Measurements from ENCODE around the gene CXCL12. TPM values are rescaled to one million over a fixed set of nuclear protein-coding genes. Genes with fewer than 3 reads are reported as not detected.

The CXCL12 gene
- total RNA-seq, 1 experiment from 2014 or later: not detected

DNA sequence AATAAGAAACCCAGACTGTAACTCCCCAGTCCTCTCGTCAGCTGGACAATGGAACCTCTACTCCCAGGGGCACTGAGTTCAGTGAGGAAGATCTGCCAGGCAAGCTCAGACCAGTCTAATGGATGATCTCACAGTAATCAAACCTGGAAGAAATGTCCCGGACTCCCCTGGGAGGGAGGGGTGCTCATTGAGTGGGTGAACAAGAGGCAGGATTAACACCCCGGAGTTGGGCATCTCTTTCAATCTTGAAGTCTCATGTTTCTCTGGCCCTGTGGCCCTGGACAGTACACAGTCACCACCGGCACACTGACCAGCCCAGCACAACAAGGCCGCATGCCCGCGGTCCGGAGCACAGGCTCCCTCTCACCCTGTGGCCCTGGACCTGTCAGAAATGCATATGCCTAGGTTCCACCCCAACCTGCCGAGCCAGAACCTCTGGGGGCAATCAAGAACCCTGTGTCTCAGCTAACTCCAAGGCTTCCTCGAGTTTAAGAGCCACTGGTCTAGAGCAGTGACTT, 27.8 kb downstream of the CXCL12 start:
- Histone ChIP-seq H3K9me2 (replicated peaks; ENCODE audit: insufficient read depth, low read length) (no peaks in the 10 kb centered on the region), H3K9me3 (ENCODE audit: low read length) (no peaks in the 10 kb centered on the region), H3K79me2 (ENCODE audit: low read length) (no peaks in the 10 kb centered on the region), H3K4me3 (ENCODE audit: low read length) (no peak overlapping the region), H2AFZ (ENCODE audit: low read length) (no peak overlapping the region), H3K4me1 (ENCODE audit: low read length) (peaks cover 4% of the 10 kb centered on the region), H3K9ac (ENCODE audit: low read length) (no peak overlapping the region), H3K27ac (ENCODE audit: low read length) (no peak overlapping the region), H3K4me2 (ENCODE audit: low read depth, low read length, poor library complexity, severe bottlenecking) (no peak overlapping the region), H4K20me1 (ENCODE audit: insufficient read depth, low read depth, low read length) (no peaks in the 10 kb centered on the region), H3K36me3 (ENCODE audit: insufficient read depth, low read length) (no peaks in the 10 kb centered on the region), H3K27me3 (ENCODE audit: low read length) (no peaks in the 10 kb centered on the region)
- DNase-seq: no peak

DNA sequence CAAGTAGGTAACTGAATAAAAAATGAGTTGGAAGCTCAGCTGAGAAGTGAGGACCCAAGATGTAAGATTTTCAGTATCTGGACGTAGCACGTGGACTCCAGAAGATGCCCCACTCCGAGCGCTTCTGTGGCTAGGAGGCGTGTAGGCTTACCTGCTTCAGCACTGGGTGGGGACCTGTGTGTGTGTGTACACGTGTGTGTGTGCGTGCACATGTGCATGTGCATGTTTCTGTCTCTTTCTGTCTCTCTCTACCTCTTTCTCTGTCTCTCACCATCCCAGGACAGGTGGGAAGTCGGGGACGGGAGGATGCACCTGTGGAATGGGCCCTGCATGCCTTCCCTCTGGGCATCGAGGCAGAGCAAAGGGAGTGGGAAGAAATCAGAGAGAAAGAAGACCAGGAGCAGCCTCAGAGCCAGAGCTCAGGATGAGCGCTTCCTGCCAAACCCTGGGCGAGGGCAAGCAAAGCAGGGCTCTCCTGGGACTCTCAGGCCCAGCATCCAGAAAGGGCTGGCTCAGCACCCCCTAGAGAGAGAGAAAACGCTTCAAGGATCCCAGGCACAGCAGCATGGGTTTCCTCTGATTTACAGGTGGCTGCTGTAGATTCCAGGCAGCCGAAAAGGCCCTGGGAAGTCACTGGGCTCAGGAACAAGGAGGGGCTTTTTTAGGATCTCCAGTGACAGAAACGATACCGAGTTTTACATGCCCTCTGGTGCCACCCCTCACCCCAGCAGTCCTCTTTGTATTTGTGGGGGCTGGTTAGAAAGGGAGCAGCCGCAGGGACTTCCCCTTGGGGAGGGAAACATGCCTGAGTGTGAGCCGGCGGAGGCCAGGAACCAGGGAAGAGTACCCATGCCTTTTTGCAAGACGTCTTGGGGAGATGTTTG, 28.5 kb downstream of the CXCL12 start:
- no peak overlapping the region for H3K9ac ChIP-seq (ENCODE audit: low read length)
- no peaks in the 10 kb centered on the region for H3K27me3 ChIP-seq (ENCODE audit: low read length)
- H3K9me3 ChIP-seq (ENCODE audit: low read length): no peaks in the 10 kb centered on the region
- no peak overlapping the region for H3K4me2 ChIP-seq (ENCODE audit: low read depth, low read length, poor library complexity, severe bottlenecking)
- peaks cover 9% of the 10 kb centered on the region for H3K4me1 ChIP-seq (ENCODE audit: low read length)
- no peaks in the 10 kb centered on the region for H4K20me1 ChIP-seq (ENCODE audit: insufficient read depth, low read depth, low read length)
- no peaks in the 10 kb centered on the region for H3K79me2 ChIP-seq (ENCODE audit: low read length)
- H3K9me2 ChIP-seq (replicated peaks; ENCODE audit: insufficient read depth, low read length): no peaks in the 10 kb centered on the region
- no peaks in the 10 kb centered on the region for H3K36me3 ChIP-seq (ENCODE audit: insufficient read depth, low read length)
- DNase-seq: no peak
- no peak overlapping the region for H3K27ac ChIP-seq (ENCODE audit: low read length)
- no peak overlapping the region for H2AFZ ChIP-seq (ENCODE audit: low read length)
- no peak overlapping the region for H3K4me3 ChIP-seq (ENCODE audit: low read length)

DNA sequence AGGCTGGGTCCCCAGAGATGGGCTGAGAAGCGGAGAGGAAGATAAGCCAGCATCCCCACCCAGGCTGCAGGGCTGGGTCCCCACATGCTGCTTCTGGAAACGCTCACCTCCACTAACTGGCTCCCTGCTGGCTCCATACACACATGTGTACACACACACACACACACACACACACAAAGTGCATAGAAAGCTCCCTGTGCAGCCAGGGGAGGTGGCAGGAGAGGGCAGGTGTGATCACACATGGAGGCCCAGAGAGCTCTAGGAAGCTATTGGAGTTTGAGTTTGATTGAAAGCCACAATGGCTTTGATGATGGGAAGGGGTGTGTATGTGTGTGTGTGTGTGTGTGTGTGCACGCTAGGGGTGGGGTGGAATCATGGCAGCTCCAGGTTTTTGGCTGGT, 29.3 kb downstream of the CXCL12 start:
- Histone ChIP-seq H2AFZ (ENCODE audit: low read length) (no peak overlapping the region), H3K27ac (ENCODE audit: low read length) (no peak overlapping the region), H3K27me3 (ENCODE audit: low read length) (no peaks in the 10 kb centered on the region), H3K9me2 (replicated peaks; ENCODE audit: insufficient read depth, low read length) (no peaks in the 10 kb centered on the region), H4K20me1 (ENCODE audit: insufficient read depth, low read depth, low read length) (no peaks in the 10 kb centered on the region), H3K4me2 (ENCODE audit: low read depth, low read length, poor library complexity, severe bottlenecking) (no peak overlapping the region), H3K36me3 (ENCODE audit: insufficient read depth, low read length) (no peaks in the 10 kb centered on the region), H3K79me2 (ENCODE audit: low read length) (no peaks in the 10 kb centered on the region), H3K9me3 (ENCODE audit: low read length) (no peaks in the 10 kb centered on the region), H3K4me1 (ENCODE audit: low read length) (peaks cover 9% of the 10 kb centered on the region), H3K4me3 (ENCODE audit: low read length) (no peak overlapping the region), H3K9ac (ENCODE audit: low read length) (no peak overlapping the region)
- DNase-seq: no peak

DNA sequence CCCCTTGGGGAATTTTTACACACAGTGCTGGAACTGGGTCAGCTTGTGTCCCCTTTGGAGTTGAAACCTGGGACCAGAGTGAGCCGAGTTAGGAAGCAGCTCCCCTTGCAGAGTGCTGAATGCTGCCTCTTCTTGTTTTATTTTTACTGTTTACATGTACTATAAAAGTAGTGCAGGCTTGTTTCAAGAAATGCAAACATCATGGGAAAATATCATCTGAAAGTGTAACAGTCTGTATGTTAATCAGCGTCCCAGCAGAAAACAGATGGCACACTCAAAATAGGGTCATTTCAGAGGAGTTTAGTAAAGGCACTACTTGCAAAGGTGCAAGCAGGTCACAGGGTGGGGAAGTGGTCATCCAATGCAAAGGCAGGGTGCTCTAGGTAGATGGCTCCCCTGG, 30.1 kb downstream of the CXCL12 start:
- no peak for DNase-seq
- no peak overlapping the region for H3K9ac ChIP-seq (ENCODE audit: low read length)
- H3K9me2 ChIP-seq (replicated peaks; ENCODE audit: insufficient read depth, low read length): no peaks in the 10 kb centered on the region
- no peaks in the 10 kb centered on the region for H3K9me3 ChIP-seq (ENCODE audit: low read length)
- peaks cover 9% of the 10 kb centered on the region for H3K4me1 ChIP-seq (ENCODE audit: low read length)
- no peaks in the 10 kb centered on the region for H4K20me1 ChIP-seq (ENCODE audit: insufficient read depth, low read depth, low read length)
- H3K4me2 ChIP-seq (ENCODE audit: low read depth, low read length, poor library complexity, severe bottlenecking): no peak overlapping the region
- no peak overlapping the region for H2AFZ ChIP-seq (ENCODE audit: low read length)
- H3K27me3 ChIP-seq (ENCODE audit: low read length): 0 out of 2 replicates have a peak, but pooled peaks cover 1% of the 10 kb centered on the region
- no peaks in the 10 kb centered on the region for H3K79me2 ChIP-seq (ENCODE audit: low read length)
- no peak overlapping the region for H3K27ac ChIP-seq (ENCODE audit: low read length)
- H3K36me3 ChIP-seq (ENCODE audit: insufficient read depth, low read length): no peaks in the 10 kb centered on the region
- no peak overlapping the region for H3K4me3 ChIP-seq (ENCODE audit: low read length)

DNA sequence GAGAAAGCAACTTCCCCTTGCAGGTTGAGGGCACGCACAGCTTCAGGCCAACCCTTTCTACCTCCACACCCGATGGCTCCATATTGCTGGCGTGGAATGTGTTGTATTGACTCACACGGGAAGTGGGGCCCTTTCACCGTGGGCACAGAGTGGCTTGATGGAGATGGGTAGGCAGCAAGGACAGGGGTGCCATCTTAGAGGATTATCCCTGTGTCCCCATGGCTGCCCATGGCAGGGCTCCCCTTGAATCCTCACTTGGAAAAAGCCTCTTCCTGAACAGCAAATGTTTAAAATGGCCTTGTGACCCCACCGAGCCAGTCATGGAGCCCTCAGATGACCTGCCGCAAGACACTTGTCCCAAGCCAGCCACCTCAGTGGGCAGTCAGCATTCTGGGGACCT, 31.2 kb downstream of the CXCL12 start:
- H2AFZ ChIP-seq (ENCODE audit: low read length): no peak overlapping the region
- no peaks in the 10 kb centered on the region for H3K9me2 ChIP-seq (replicated peaks; ENCODE audit: insufficient read depth, low read length)
- H3K9ac ChIP-seq (ENCODE audit: low read length): no peak overlapping the region
- no peaks in the 10 kb centered on the region for H4K20me1 ChIP-seq (ENCODE audit: insufficient read depth, low read depth, low read length)
- H3K4me1 ChIP-seq (ENCODE audit: low read length): peaks cover 9% of the 10 kb centered on the region
- no peaks in the 10 kb centered on the region for H3K36me3 ChIP-seq (ENCODE audit: insufficient read depth, low read length)
- H3K9me3 ChIP-seq (ENCODE audit: low read length): no peaks in the 10 kb centered on the region
- 0 out of 2 replicates have a peak, but pooled peaks cover 2% of the 10 kb centered on the region for H3K27me3 ChIP-seq (ENCODE audit: low read length)
- no peak overlapping the region for H3K4me3 ChIP-seq (ENCODE audit: low read length)
- no peak overlapping the region for H3K27ac ChIP-seq (ENCODE audit: low read length)
- no peak overlapping the region for H3K4me2 ChIP-seq (ENCODE audit: low read depth, low read length, poor library complexity, severe bottlenecking)
- H3K79me2 ChIP-seq (ENCODE audit: low read length): no peaks in the 10 kb centered on the region
- DNase-seq: no peak

DNA sequence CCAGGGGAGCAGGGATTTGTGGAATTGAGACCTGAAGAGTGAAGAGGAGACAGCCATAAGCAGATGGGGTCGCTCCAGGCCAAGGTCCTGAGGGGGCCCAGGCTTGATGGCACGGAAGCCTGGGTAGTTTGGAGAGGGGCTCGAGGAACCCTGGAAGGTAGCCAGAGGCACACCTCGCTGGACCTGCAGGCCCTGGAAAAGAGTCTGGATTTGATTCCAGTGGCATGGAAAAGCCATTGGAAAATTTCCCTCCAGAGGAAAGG, 31.8 kb downstream of the CXCL12 start:
- no peaks in the 10 kb centered on the region for H3K9me2 ChIP-seq (replicated peaks; ENCODE audit: insufficient read depth, low read length)
- no peak overlapping the region for H3K9ac ChIP-seq (ENCODE audit: low read length)
- H3K4me1 ChIP-seq (ENCODE audit: low read length): peaks cover 9% of the 10 kb centered on the region
- no peak overlapping the region for H2AFZ ChIP-seq (ENCODE audit: low read length)
- no peak overlapping the region for H3K4me3 ChIP-seq (ENCODE audit: low read length)
- no peaks in the 10 kb centered on the region for H3K36me3 ChIP-seq (ENCODE audit: insufficient read depth, low read length)
- H3K27me3 ChIP-seq (ENCODE audit: low read length): 0 out of 2 replicates have a peak, but pooled peaks cover 2% of the 10 kb centered on the region
- H3K9me3 ChIP-seq (ENCODE audit: low read length): no peaks in the 10 kb centered on the region
- no peak overlapping the region for H3K27ac ChIP-seq (ENCODE audit: low read length)
- no peak overlapping the region for H3K4me2 ChIP-seq (ENCODE audit: low read depth, low read length, poor library complexity, severe bottlenecking)
- no peaks in the 10 kb centered on the region for H4K20me1 ChIP-seq (ENCODE audit: insufficient read depth, low read depth, low read length)
- no peak for DNase-seq
- no peaks in the 10 kb centered on the region for H3K79me2 ChIP-seq (ENCODE audit: low read length)

DNA sequence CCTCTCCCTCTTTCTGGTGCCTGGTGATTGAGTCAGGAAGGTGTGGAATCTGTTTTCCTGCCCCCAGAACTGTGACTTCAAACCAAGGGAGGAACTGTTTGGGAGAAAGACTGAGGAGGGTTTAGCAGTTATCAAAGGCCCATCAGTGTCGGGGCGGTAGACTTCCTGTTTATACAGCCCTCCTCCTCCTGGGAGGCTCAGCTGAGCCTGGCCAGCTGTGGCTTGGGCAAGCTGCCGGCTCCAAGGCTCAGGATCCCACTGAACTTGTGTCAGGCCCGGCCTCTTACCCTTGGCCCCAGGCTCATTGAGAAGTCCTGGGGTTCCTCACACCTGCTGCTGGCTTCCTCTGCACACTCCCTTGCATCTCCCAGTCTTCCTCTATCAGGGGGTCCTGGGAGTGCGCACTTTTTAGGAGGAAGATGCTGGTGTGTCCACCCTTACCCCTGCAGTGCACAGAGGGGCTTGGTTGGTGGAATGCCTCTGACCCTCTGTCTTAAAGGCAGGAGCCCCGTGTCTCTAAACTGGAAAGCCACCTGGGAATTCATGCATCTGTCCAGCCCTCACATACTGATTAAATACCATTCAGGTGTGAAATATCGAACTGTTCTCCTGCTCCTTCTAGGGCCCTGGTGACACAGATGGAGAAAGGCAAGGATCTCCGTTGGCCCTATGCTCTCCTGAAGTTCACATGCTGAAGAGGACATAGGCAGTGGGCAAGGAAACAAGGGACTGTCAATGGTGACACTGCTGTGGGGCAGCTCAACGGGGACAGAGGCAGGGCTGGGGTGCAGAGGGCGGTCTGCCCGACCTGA, 32.4 kb downstream of the CXCL12 start:
- Histone ChIP-seq H3K27ac (ENCODE audit: low read length) (no peak overlapping the region), H3K9me3 (ENCODE audit: low read length) (no peaks in the 10 kb centered on the region), H2AFZ (ENCODE audit: low read length) (no peak overlapping the region), H4K20me1 (ENCODE audit: insufficient read depth, low read depth, low read length) (no peaks in the 10 kb centered on the region), H3K9ac (ENCODE audit: low read length) (no peak overlapping the region), H3K4me2 (ENCODE audit: low read depth, low read length, poor library complexity, severe bottlenecking) (no peak overlapping the region), H3K4me1 (ENCODE audit: low read length) (peaks cover 9% of the 10 kb centered on the region), H3K9me2 (replicated peaks; ENCODE audit: insufficient read depth, low read length) (no peaks in the 10 kb centered on the region), H3K79me2 (ENCODE audit: low read length) (no peaks in the 10 kb centered on the region), H3K27me3 (ENCODE audit: low read length) (0 out of 2 replicates have a peak, but pooled peaks cover 2% of the 10 kb centered on the region), H3K36me3 (ENCODE audit: insufficient read depth, low read length) (no peaks in the 10 kb centered on the region), H3K4me3 (ENCODE audit: low read length) (no peak overlapping the region)
- DNase-seq: no peak

DNA sequence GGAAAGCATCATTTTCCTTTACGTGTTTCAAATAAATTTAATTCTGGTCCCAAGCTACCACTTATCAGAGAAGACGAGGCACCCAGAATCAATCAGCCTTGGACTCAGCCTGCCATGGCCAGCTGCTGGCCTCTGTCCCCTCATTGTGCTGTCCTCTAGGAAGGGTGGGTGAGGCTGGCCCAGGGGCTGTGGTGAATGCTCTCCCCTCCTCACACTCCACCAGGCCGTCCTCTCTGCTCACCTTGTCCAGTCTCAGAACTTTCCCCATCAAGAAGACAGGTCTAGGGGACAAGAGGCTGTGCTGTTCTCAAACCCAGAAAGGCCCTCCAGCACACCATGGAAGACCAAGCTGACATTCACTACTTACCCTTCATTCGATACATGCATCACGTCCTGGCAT, 36.4 kb downstream of the CXCL12 start:
- H3K9ac ChIP-seq (ENCODE audit: low read length): no peak overlapping the region
- peaks cover 9% of the 10 kb centered on the region for H3K4me1 ChIP-seq (ENCODE audit: low read length)
- no peak overlapping the region for H3K4me3 ChIP-seq (ENCODE audit: low read length)
- H3K27ac ChIP-seq (ENCODE audit: low read length): no peak overlapping the region
- no peaks in the 10 kb centered on the region for H3K79me2 ChIP-seq (ENCODE audit: low read length)
- no peak for DNase-seq
- H3K9me2 ChIP-seq (replicated peaks; ENCODE audit: insufficient read depth, low read length): no peaks in the 10 kb centered on the region
- 0 out of 2 replicates have a peak, but pooled peaks cover 2% of the 10 kb centered on the region for H3K27me3 ChIP-seq (ENCODE audit: low read length)
- H3K4me2 ChIP-seq (ENCODE audit: low read depth, low read length, poor library complexity, severe bottlenecking): no peak overlapping the region
- no peaks in the 10 kb centered on the region for H3K9me3 ChIP-seq (ENCODE audit: low read length)
- H2AFZ ChIP-seq (ENCODE audit: low read length): no peak overlapping the region
- no peaks in the 10 kb centered on the region for H3K36me3 ChIP-seq (ENCODE audit: insufficient read depth, low read length)
- H4K20me1 ChIP-seq (ENCODE audit: insufficient read depth, low read depth, low read length): no peaks in the 10 kb centered on the region

Data from Karpas-422 (cell line).